Prostate gland (tissue), 2 donors: Measurements from ENCODE around the gene MBNL2. TPM values are rescaled to one million over a fixed set of nuclear protein-coding genes. Genes with fewer than 3 reads are reported as not detected.

ENCODE experiments used
- DNase-seq: peaks from one replicate; pipeline ENCODE4 v3.0.0-alpha.2; 2019; ENCODE audit warnings: low spot score
- H3K27ac ChIP-seq, 2 donors: fragments of 200-600 bp; sonication (generic); 2 replicates each; pipeline ENCODE4 v1.5.1; 2017 to 2019
- H3K27me3 ChIP-seq: fragments of 200-600 bp; sonication (generic); replicated peaks from 2 replicates; pipeline ENCODE4 v1.5.1; 2019; ENCODE audit not compliant: insufficient read depth
- H3K36me3 ChIP-seq, 2 donors: fragments of 200-600 bp; sonication (generic); 1 replicate in 1 of 2; 2 replicates in 1 of 2; pipeline versions ENCODE4 v1.5.1 to v1.8.1; 2017 to 2019
- H3K4me1 ChIP-seq: fragments of 200-600 bp; sonication (generic); replicated peaks from 2 replicates; pipeline ENCODE4 v1.5.1; 2019
- H3K4me3 ChIP-seq, 2 donors: fragments of 200-600 bp; sonication (generic); 2 replicates each; pipeline ENCODE4 v1.5.1; 2017 to 2019
- H3K9me3 ChIP-seq: fragments of 200-600 bp; sonication (generic); 2 replicates; pipeline ENCODE4 v1.5.1; 2017
- CTCF ChIP-seq, 4 experiments: fragments of 200-600 bp in 2 of 4; fragments of 450-650 bp in 2 of 4; sonication (generic) in 2 of 4; IDR thresholded peaks; 1 replicate in 3 of 4; 2 replicates in 1 of 4; pipeline ENCODE4 v1.5.1; 2016 to 2019; ENCODE audit warnings: antibody characterized with exemption in 4 of 4, mild to moderate bottlenecking in 2 of 4, moderate library complexity in 2 of 4
- POLR2A ChIP-seq: fragments of 450-650 bp; IDR thresholded peaks from one replicate; pipeline ENCODE4 v1.6.1; 2016; ENCODE audit warnings: antibody characterized with exemption, mild to moderate bottlenecking
- POLR2AphosphoS5 ChIP-seq: sonication (generic); formaldehyde crosslinking; IDR thresholded peaks from one replicate; pipeline ENCODE4 v1.6.1; 2017; ENCODE audit warnings: antibody characterized with exemption
- WGBS: methylation state at CpG from one replicate; pipeline ENCODE4 v1.1.5; 2018; 5-methylcytosine and 5-hydroxymethylcytosine counted together
- intact Hi-C: fragments of 100-400 bp; cut with DNase I; formaldehyde crosslinking; loops from one replicate; pipeline ENCODE4 v1.14.2; 2022
- total RNA-seq, 2 donors: library from RNA; depleted of rRNA; stranded (reverse); fragments of >200 nt; gene quantifications; one replicate each; pipeline ENCODE4 v1.1.0, GENCODE V29; 2016

Gene MBNL2
- total RNA-seq, 2 donors from 2014 or later: 59.1 to 85.7 TPM

- no peak for DNase-seq
- Histone ChIP-seq H3K36me3 (no peaks in the 10 kb centered on the region), H3K4me1 (no peaks in the 10 kb centered on the region), H3K27me3 (no peaks in the 10 kb centered on the region), H3K9me3 (no peaks in the 10 kb centered on the region), H3K4me3 (no peak overlapping the region), H3K27ac (no peak overlapping the region)
- intact Hi-C loops: loop anchor here (5.0 kb wide), 3 partner anchors 64 to 319 kb away; partner anchors contain the start of gene MBNL2
- 81% methylated on average over 4 of the region's 4 CpGs for WGBS
- TF ChIP-seq CTCF (IDR thresholded peaks at IDR 0.05) (no peak), POLR2AphosphoS5 (no peak), POLR2A (no peak)
Observed at GRCh38 chr13:97431171-97431764, 209.1 kb downstream of the MBNL2 start.

- Histone ChIP-seq H3K36me3 (no peaks in the 10 kb centered on the region), H3K9me3 (no peaks in the 10 kb centered on the region), H3K27ac (peak overlapping the region; percentile 100), H3K27me3 (no peaks in the 10 kb centered on the region), H3K4me3 (peak overlapping the region; percentile 77 to 80), H3K4me1 (no peaks in the 10 kb centered on the region)
- 8% methylated on average over 19 of the region's 19 CpGs for WGBS
- TF ChIP-seq POLR2A: no peak
- TF ChIP-seq POLR2AphosphoS5: no peak
- TF ChIP-seq CTCF (IDR thresholded peaks at IDR 0.05): no peak
- intact Hi-C loops: loop anchor here (5.0 kb wide), 3 partner anchors 65 to 320 kb away; partner anchors contain the start of gene MBNL2
- no peak for DNase-seq
Observed at GRCh38 chr13:97432232-97432916, 210.2 kb downstream of the MBNL2 start.

GRCh38 chr13:97432917-97433726 is 211.0 kb downstream of the MBNL2 start:
- no peaks in the 10 kb centered on the region for H3K4me1 ChIP-seq
- H3K4me3 ChIP-seq: peak overlapping the region; percentile 77 to 80
- no peaks in the 10 kb centered on the region for H3K36me3 ChIP-seq
- peak in 1 of 4 experiments; percentile 8 for TF ChIP-seq CTCF (IDR thresholded peaks at IDR 0.05)
- TF ChIP-seq POLR2AphosphoS5: peak; percentile 94
- TF ChIP-seq POLR2A: peak; percentile 55
- intact Hi-C loops: loop anchor here (5.0 kb wide), 3 partner anchors 66 to 321 kb away; partner anchors contain the start of gene MBNL2
- WGBS: 0% methylated on average over 50 of the region's 50 CpGs
- no peaks in the 10 kb centered on the region for H3K9me3 ChIP-seq
- no peaks in the 10 kb centered on the region for H3K27me3 ChIP-seq
- DNase-seq: peak; percentile 99
- peak overlapping the region; percentile 100 for H3K27ac ChIP-seq

- intact Hi-C loops: loop anchor here (5.0 kb wide), 3 partner anchors 67 to 322 kb away; partner anchors contain the start of gene MBNL2
- no peaks in the 10 kb centered on the region for H3K27me3 ChIP-seq
- 0% methylated on average over 10 of the region's 94 CpGs for WGBS
- H3K4me1 ChIP-seq: no peaks in the 10 kb centered on the region
- peak in 1 of 4 experiments; percentile 25 for TF ChIP-seq CTCF (IDR thresholded peaks at IDR 0.05)
- TF ChIP-seq POLR2AphosphoS5: peak; percentile 59
- peak; percentile 70 for TF ChIP-seq POLR2A
- H3K4me3 ChIP-seq: peak within 1 kb of the TSS; percentile 77 to 80
- H3K36me3 ChIP-seq: no peaks in the 10 kb centered on the region
- H3K27ac ChIP-seq: peak within 1 kb of the TSS; percentile 100
- DNase-seq: peak; percentile 89
- no peaks in the 10 kb centered on the region for H3K9me3 ChIP-seq
Observed at GRCh38 chr13:97433727-97434396, 211.7 kb downstream of the MBNL2 start, which contains the start of gene RAP2A. Gene RAP2A, plus strand, starts transcription at chr13:97434169. Its CDS starts 302 bp downstream, at chr13:97434471.
